Suppressor macrophage (primary cell): Measurements from ENCODE around the gene ANKS4B.
"Not testable (repeated sequence)": the region's sequence is repeated elsewhere in the genome, so short reads cannot be mapped to it uniquely, and the experiment has no call there.

Experiments used
- DNase-seq, 4 experiments: peaks; one replicate each; pipeline ENCODE4 v3.0.0-alpha.2; 2020 to 2022
- total RNA-seq, 17 experiments: gene quantifications; one replicate each; lab custom pipeline; 2026; ENCODE audit warnings: mixed read lengths in 6 of 17, inconsistent platforms in 3 of 17; lab: John Stamatoyannopoulos, UW

ANKS4B gene
- 0 to 2.1 (median 0) reads per million in 17 experiments for total RNA-seq

GRCh38 chr16:21233521-21234150, at the start of gene ANKS4B:
TSS of gene ANKS4B (plus strand) at chr16:21233699. CDS start at chr16:21233738, 39 bp downstream.
- DNase-seq = no peak

GRCh38 chr16:21183995-21184394, 49.5 kb upstream of the ANKS4B start:
- DNase-seq = no peak

GRCh38 chr16:21184834-21185233, 48.7 kb upstream of the ANKS4B start:
- peak in 2 of 4 experiments; percentile 8 to 9 for DNase-seq

GRCh38 chr16:21185659-21186325, 47.7 kb upstream of the ANKS4B start:
- DNase-seq = no peak

GRCh38 chr16:21186326-21186691, 47.2 kb upstream of the ANKS4B start:
- DNase-seq = no peak

- no peak for DNase-seq
These were observed 44.2 kb upstream of the ANKS4B start for GRCh38 chr16:21189311-21189710.

GRCh38 chr16:21190013-21190412, 43.5 kb upstream of the ANKS4B start:
- DNase-seq = no peak

GRCh38 chr16:21190599-21190998, 42.9 kb upstream of the ANKS4B start:
- DNase-seq = no peak

- DNase-seq = no peak
These were observed 40.5 kb upstream of the ANKS4B start for GRCh38 chr16:21192991-21193390.

- DNase-seq = peak in 1 of 4 experiments; percentile 8
These were observed 38.7 kb upstream of the ANKS4B start for GRCh38 chr16:21194771-21195301.

GRCh38 chr16:21195330-21195729, 38.2 kb upstream of the ANKS4B start:
- not testable (repeated sequence) for DNase-seq

- peak in 2 of 4 experiments; percentile 21 to 29 for DNase-seq
These were observed 36.4 kb upstream of the ANKS4B start for GRCh38 chr16:21197112-21197511.

- DNase-seq = no peak
These were observed 35.9 kb upstream of the ANKS4B start for GRCh38 chr16:21197621-21198020.

GRCh38 chr16:21199607-21200218, 33.8 kb upstream of the ANKS4B start:
- no peak for DNase-seq

- DNase-seq = no peak
These were observed 30.2 kb upstream of the ANKS4B start for GRCh38 chr16:21203155-21203797.

- DNase-seq = no peak
These were observed 28.2 kb upstream of the ANKS4B start for GRCh38 chr16:21205303-21205702.

- no peak for DNase-seq
These were observed 26.9 kb upstream of the ANKS4B start for GRCh38 chr16:21206550-21206949.

GRCh38 chr16:21208446-21209230, 24.9 kb upstream of the ANKS4B start:
- DNase-seq = no peak

- no peak for DNase-seq
These were observed 22.0 kb upstream of the ANKS4B start, which contains the start of gene ZP2 for GRCh38 chr16:21211486-21211885. TSS of gene ZP2 (minus strand) at chr16:21211574. CDS start at chr16:21211547, 27 bp downstream.

- DNase-seq = no peak
These were observed 19.4 kb upstream of the ANKS4B start for GRCh38 chr16:21214086-21214485.

- DNase-seq = no peak
These were observed 16.4 kb upstream of the ANKS4B start for GRCh38 chr16:21217121-21217520.

GRCh38 chr16:21218153-21218552, 15.3 kb upstream of the ANKS4B start:
- peak in 1 of 4 experiments; percentile 20 for DNase-seq
